A549 (cell line): Measurements from ENCODE around the gene CCND1. TPM values are rescaled to one million over a fixed set of nuclear protein-coding genes. Genes with fewer than 3 reads are reported as not detected.

Experiments
- ATAC-seq, 2 experiments: fragments of 200-7000 bp in 1 of 2; fragments of >200 bp in 1 of 2; cut with Nextera tagmentation in 1 of 2; cut with Tn5 transposase in 1 of 2; 3 replicates each; pipeline versions ENCODE4 v1.8.0 to v1.9.1; 2018 to 2020; ENCODE audit warnings: mild to moderate bottlenecking in 1 of 2, moderate library complexity in 1 of 2
- CTCF ChIA-PET: fragments of 300-600 bp; sonication (Branson Sonifier 250); formaldehyde crosslinking; extraction: SDS; loops from one replicate; lab custom pipeline; 2021; ENCODE audit warnings: antibody characterized with exemption, inconsistent platforms; lab: Yijun Ruan, JAX
- POLR2A ChIA-PET: fragments of 350-600 bp; formaldehyde crosslinking; extraction: SDS; loops from one replicate; lab custom pipeline; 2021; ENCODE audit warnings: antibody characterized with exemption, inconsistent platforms; lab: Yijun Ruan, JAX
- DNase-seq, 2 experiments: peaks; one replicate each; pipeline versions ENCODE4 v3.0.0 to v3.0.0-alpha.2; 2011 to 2016; ENCODE audit warnings: low read depth in 1 of 2, low spot score in 1 of 2
- FAIRE-seq: peaks from 2 replicates; lab custom pipeline; 2011; peaks lifted over from hg19 to GRCh38; lab: Jason Lieb, UNC
- H3K27ac ChIP-seq, 2 experiments: fragments of >200 bp; sonication (Bioruptor Twin); formaldehyde crosslinking; 3 replicates each; pipeline ENCODE4 v1.5.1; 2016 to 2017
- H3K4me1 ChIP-seq: fragments of >200 bp; sonication (Bioruptor Twin); formaldehyde crosslinking; 3 replicates; pipeline ENCODE4 v1.6.1; 2016
- H3K4me2 ChIP-seq: fragments of >200 bp; sonication (Bioruptor Twin); formaldehyde crosslinking; 3 replicates; pipeline ENCODE4 v1.6.1; 2016
- H3K4me3 ChIP-seq: fragments of >200 bp; sonication (Bioruptor Twin); formaldehyde crosslinking; 3 replicates; pipeline ENCODE4 v1.5.1; 2016
- H3K9me3 ChIP-seq: fragments of >200 bp; sonication (Bioruptor Twin); formaldehyde crosslinking; 3 replicates; pipeline ENCODE4 v1.6.1; 2016
- ATOH8 ChIP-seq: fragments of 250-450 bp; sonication (Bioruptor Pico); IDR thresholded peaks from 2 replicates; pipeline ENCODE4 v1.5.0; 2020; ENCODE audit warnings: low read depth, mild to moderate bottlenecking, moderate library complexity
- CEBPB ChIP-seq, 2 experiments: fragments of >200 bp in 1 of 2; sonication (Bioruptor Twin) in 1 of 2; formaldehyde crosslinking in 1 of 2; IDR thresholded peaks; 2 replicates each; pipeline ENCODE4 v1.6.1; 2012 to 2016
- CHD2 ChIP-seq: fragments of 150-350 bp; IDR thresholded peaks from 2 replicates; pipeline ENCODE4 v1.6.1; 2014; ENCODE audit warnings: low read length; ENCODE audit not compliant: partially characterized antibody
- EHF ChIP-seq: fragments of 250-450 bp; sonication (Bioruptor Pico); IDR thresholded peaks from 2 replicates; pipeline ENCODE4 v1.5.0; 2020; ENCODE audit warnings: mild to moderate bottlenecking
- EP300 ChIP-seq, 2 experiments: fragments of >200 bp; sonication (Bioruptor Twin); formaldehyde crosslinking; IDR thresholded peaks; 2 replicates in 1 of 2; 3 replicates in 1 of 2; pipeline ENCODE4 v1.6.1; 2016 to 2017
- ESRRA ChIP-seq: fragments of 150-350 bp; IDR thresholded peaks from 2 replicates; pipeline ENCODE4 v1.6.1; 2014; ENCODE audit warnings: mild to moderate bottlenecking, low read length, borderline replicate concordance
- FOSB ChIP-seq: fragments of 250-450 bp; sonication (Bioruptor Pico); IDR thresholded peaks from 2 replicates; pipeline ENCODE4 v1.5.0; 2020; ENCODE audit warnings: mild to moderate bottlenecking, moderate library complexity
- FOXS1 ChIP-seq: fragments of 250-450 bp; sonication (Bioruptor Pico); IDR thresholded peaks from 2 replicates; pipeline ENCODE4 v1.5.0; 2020; ENCODE audit warnings: mild to moderate bottlenecking, moderate library complexity
- HEYL ChIP-seq: fragments of 250-450 bp; sonication (Bioruptor Pico); IDR thresholded peaks from 2 replicates; pipeline ENCODE4 v1.8.0; 2021; ENCODE audit warnings: mild to moderate bottlenecking, moderate library complexity
- HOXB5 ChIP-seq: fragments of 250-450 bp; sonication (Bioruptor Pico); IDR thresholded peaks from 2 replicates; pipeline ENCODE4 v1.5.0; 2020; ENCODE audit warnings: mild to moderate bottlenecking, moderate library complexity
- JUNB ChIP-seq: fragments of >200 bp; sonication (Bioruptor Twin); formaldehyde crosslinking; IDR thresholded peaks from 2 replicates; pipeline ENCODE4 v1.6.1; 2016
- KDM1A ChIP-seq: fragments of 200-600 bp; sonication (generic); IDR thresholded peaks from 2 replicates; pipeline ENCODE4 v1.6.1; 2016; ENCODE audit warnings: low read depth, mild to moderate bottlenecking
- MAX ChIP-seq: IDR thresholded peaks from 2 replicates; pipeline ENCODE4 v1.6.1; 2012
- NFE2L2 ChIP-seq: fragments of 150-350 bp; conservative IDR thresholded peaks from 2 replicates; pipeline ENCODE4 v1.6.1; 2014; ENCODE audit warnings: low read length
- NPAS2 ChIP-seq: fragments of 250-450 bp; sonication (Bioruptor Pico); IDR thresholded peaks from 2 replicates; pipeline ENCODE4 v1.8.0; 2022; ENCODE audit warnings: mild to moderate bottlenecking, moderate library complexity, borderline replicate concordance
- PHF8 ChIP-seq: fragments of 200-600 bp; sonication (generic); IDR thresholded peaks from 2 replicates; pipeline ENCODE4 v1.6.1; 2016; ENCODE audit warnings: low read depth, mild to moderate bottlenecking, antibody characterized with exemption, moderate library complexity, borderline replicate concordance
- RCOR1 ChIP-seq: fragments of 150-350 bp; IDR thresholded peaks from 2 replicates; pipeline ENCODE4 v1.6.1; 2014; ENCODE audit warnings: antibody characterized with exemption, low read length, low read depth
- RFX5 ChIP-seq: fragments of 450-650 bp; IDR thresholded peaks from 2 replicates; pipeline ENCODE4 v1.7.1; 2014; ENCODE audit warnings: antibody characterized with exemption, mild to moderate bottlenecking, moderate library complexity
- SMC3 ChIP-seq: fragments of >200 bp; sonication (Bioruptor Twin); formaldehyde crosslinking; IDR thresholded peaks from 3 replicates; pipeline ENCODE4 v1.6.1; 2018; ENCODE audit warnings: inconsistent platforms
- TP53 ChIP-seq: fragments of 250-450 bp; sonication (Bioruptor Pico); IDR thresholded peaks from 2 replicates; pipeline ENCODE4 v1.5.0; 2021; ENCODE audit warnings: mild to moderate bottlenecking, moderate library complexity
- ZNF302 ChIP-seq: fragments of 250-450 bp; sonication (Bioruptor Pico); IDR thresholded peaks from 2 replicates; pipeline ENCODE4 v1.9.0; 2021; ENCODE audit warnings: inconsistent platforms, mild to moderate bottlenecking, moderate library complexity
- WGBS: methylation state at CpG from one replicate; pipeline ENCODE4 v1.1.6; 2017; ENCODE audit errors: missing lambda C conversion rate; 5-methylcytosine and 5-hydroxymethylcytosine counted together
- polyA plus RNA-seq, 4 experiments: library from polyadenylated mRNA; depleted of rRNA in 3 of 4; stranded (reverse); fragments of >200 nt; fragmentation: RNase III in 1 of 4; extraction: RNeasy Plus Mini Kit Qiagen cat#74134 plus additional on column Dnase treatment in 1 of 4; gene quantifications; 2 replicates in 3 of 4; 3 replicates in 1 of 4; pipeline ENCODE4 v1.2.3, GENCODE V29; 2011 to 2017

CCND1 gene
- polyA plus RNA-seq, 2 of the 4 experiments (the other 2 are of a cell fraction) = 131 to 136 TPM

DNA sequence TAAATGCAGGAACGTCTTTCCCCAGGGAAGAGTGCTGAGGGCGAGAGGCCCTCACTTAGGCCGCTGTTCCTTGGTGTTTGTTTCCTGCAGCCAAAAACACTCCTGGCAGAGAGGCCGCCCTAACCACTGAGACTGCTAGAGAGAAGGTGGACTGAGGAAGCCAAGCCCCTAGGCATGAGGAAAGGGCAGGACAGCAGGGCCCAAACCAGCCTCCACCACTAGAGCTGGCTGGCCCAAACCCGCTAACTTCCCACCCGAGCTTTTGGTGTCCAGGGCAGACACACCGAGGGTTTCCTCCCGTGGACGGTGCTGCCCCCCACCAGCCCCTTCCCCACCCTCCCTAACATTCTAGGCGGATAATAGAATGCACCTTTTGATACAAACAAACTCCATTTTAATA is 56.9 kb downstream of the CCND1 start:
- peaks cover 10% of the 10 kb centered on the region for H3K4me1 ChIP-seq
- DNase-seq (no peak), ATAC-seq (no peak), FAIRE-seq (no peak)
- 83% methylated on average over 10 of the region's 10 CpGs for WGBS
- no peak overlapping the region for H3K27ac ChIP-seq
- ChIA-PET POLR2A (no interaction called here), CTCF (interaction anchor here (2.2 kb wide), 1 partner anchor 212 kb away, joined by 8 read pairs; no protein-coding TSS in a partner anchor)
- no peaks in the 10 kb centered on the region for H3K9me3 ChIP-seq
- no peak overlapping the region for H3K4me2 ChIP-seq
- TF ChIP-seq EP300 (IDR thresholded peaks at IDR 0.05) (no peak), RCOR1 (no peak), EHF (CRISPR knock-in tag) (no peak), ESRRA (no peak), HEYL (CRISPR knock-in tag) (no peak), JUNB (no peak), ZNF302 (CRISPR knock-in tag) (no peak), MAX (no peak), NFE2L2 (no peak)
- H3K4me3 ChIP-seq = no peak overlapping the region

DNA sequence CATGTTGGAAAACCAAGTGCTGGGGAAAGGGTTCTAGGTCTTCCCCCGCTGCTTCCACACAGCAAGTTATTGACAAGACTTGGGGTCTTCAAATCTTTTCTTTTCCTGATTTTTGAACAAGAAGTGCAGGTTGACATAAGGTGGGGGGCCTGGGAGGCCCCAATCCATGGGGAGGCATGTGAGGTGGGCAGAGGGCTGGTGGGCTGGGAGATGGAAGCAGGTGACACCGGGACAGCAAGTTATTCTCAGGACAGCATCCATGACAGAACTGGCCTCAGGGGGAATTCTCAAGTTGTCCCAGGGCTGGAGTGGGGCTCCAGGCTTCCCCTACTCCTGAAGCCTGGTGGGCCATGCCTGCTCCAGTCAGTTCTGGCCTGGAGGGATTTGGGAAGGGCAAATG is 57.4 kb downstream of the CCND1 start:
- Histone ChIP-seq H3K9me3 (no peaks in the 10 kb centered on the region), H3K27ac (no peak overlapping the region), H3K4me1 (peaks cover 10% of the 10 kb centered on the region), H3K4me2 (no peak overlapping the region), H3K4me3 (no peak overlapping the region)
- ATAC-seq = no peak
- 67% methylated on average over 2 of the region's 2 CpGs for WGBS
- ChIA-PET CTCF (interaction anchor here (1.1 to 2.2 kb wide), 4 partner anchors 12 to 211 kb away, joined by 3 to 8 read pairs (median 4); no protein-coding TSS in a partner anchor), POLR2A (no interaction called here)
- no peak for FAIRE-seq
- DNase-seq = no peak
- TF ChIP-seq SMC3 (no peak), FOSB (CRISPR knock-in tag) (no peak), FOXS1 (CRISPR knock-in tag) (no peak), CHD2 (no peak), RFX5 (no peak), CEBPB (IDR thresholded peaks at IDR 0.05) (no peak)

DNA sequence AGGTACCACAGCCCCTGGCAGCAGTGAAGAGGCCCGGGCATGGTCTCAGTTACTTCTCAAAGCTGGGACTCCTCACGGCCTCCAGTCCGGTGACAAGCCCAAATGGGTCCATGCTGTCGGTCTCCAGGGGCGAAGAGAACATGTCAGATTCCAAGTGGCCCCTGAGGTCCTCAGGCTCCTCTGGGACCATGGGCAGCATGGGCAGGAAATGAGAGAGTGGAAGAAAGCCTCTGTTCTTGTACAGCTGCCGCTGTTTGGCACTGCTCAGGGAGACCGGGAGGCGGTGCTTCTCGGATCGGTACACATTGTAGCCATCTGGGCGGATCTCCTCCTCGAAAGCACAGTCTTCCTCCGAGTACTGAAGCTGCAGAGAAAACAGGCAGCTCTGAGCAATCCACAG is 58.3 kb downstream of the CCND1 start:
- CTCF ChIA-PET = interaction anchor here (1.1 to 2.2 kb wide), 4 partner anchors 13 to 210 kb away, joined by 3 to 8 read pairs (median 4); no protein-coding TSS in a partner anchor
- H3K4me2 ChIP-seq = no peak overlapping the region
- DNase-seq (no peak), ATAC-seq (no peak), FAIRE-seq (no peak)
- H3K4me3 ChIP-seq = no peak overlapping the region
- POLR2A ChIA-PET = no interaction called here
- H3K9me3 ChIP-seq = no peaks in the 10 kb centered on the region
- no peak overlapping the region for H3K27ac ChIP-seq
- peaks cover 14% of the 10 kb centered on the region for H3K4me1 ChIP-seq
- TF ChIP-seq CEBPB (IDR thresholded peaks at IDR 0.05) = no peak
- TF ChIP-seq KDM1A = no peak
- TF ChIP-seq RFX5 = no peak
- no peak for TF ChIP-seq MAX
- TF ChIP-seq TP53 (CRISPR knock-in tag) = no peak
- TF ChIP-seq ATOH8 = no peak
- no peak for TF ChIP-seq JUNB
- no peak for TF ChIP-seq PHF8
- no peak for TF ChIP-seq HOXB5 (CRISPR knock-in tag)
- no peak for TF ChIP-seq NPAS2 (CRISPR knock-in tag)
- WGBS = 88% methylated on average over 12 of the region's 13 CpGs
